HepG2 (cell line): ENCODE results near the gene FAF2. TPM values are rescaled to one million over a fixed set of nuclear protein-coding genes. Genes with fewer than 3 reads are reported as not detected.

Source experiments
- ATAC-seq: fragments of 200-7000 bp; cut with Tn5 transposase; 3 replicates; pipeline ENCODE4 v1.9.1; 2020; ENCODE audit warnings: mild to moderate bottlenecking, moderate library complexity
- BruUV-seq: library from RNA; stranded (reverse); fragments of 400-500 nt; replicated peaks from 2 replicates; lab custom pipeline; 2021; lab: Mats Ljungman, UMichigan
- CTCF ChIA-PET: fragments of 300-600 bp; formaldehyde crosslinking; extraction: SDS; loops from one replicate; lab custom pipeline; 2021; ENCODE audit warnings: low total read pairs, inconsistent platforms, low intra/inter-chr PET ratio; lab: Yijun Ruan, JAX
- POLR2A ChIA-PET: fragments of 350-600 bp; sonication (Branson Sonifier 250); formaldehyde crosslinking; loops from one replicate; lab custom pipeline; 2020; ENCODE audit warnings: antibody characterized with exemption, inconsistent platforms; lab: Yijun Ruan, JAX
- DNase-seq: peaks from one replicate; pipeline ENCODE4 v3.0.0-alpha.2; 2015; ENCODE audit warnings: low spot score
- FAIRE-seq: peaks from 3 replicates; lab custom pipeline; 2011; peaks lifted over from hg19 to GRCh38; lab: Jason Lieb, UNC
- H2AFZ ChIP-seq: one replicate; pipeline ENCODE4 v1.6.1; 2011; ENCODE audit warnings: low read length, inconsistent platforms
- H3K27ac ChIP-seq: fragments of 300-600 bp; 3 replicates; pipeline ENCODE4 v1.8.0; 2011; ENCODE audit warnings: mixed run types, mild to moderate bottlenecking, mixed read lengths, low read length, inconsistent platforms; ENCODE audit not compliant: insufficient read depth; ENCODE audit errors: extremely low read length
- H3K27me3 ChIP-seq, 2 experiments: fragments of 200-600 bp in 1 of 2; 2 replicates in 1 of 2; 3 replicates in 1 of 2; pipeline versions ENCODE4 v1.6.0 to v1.8.0; 2011; ENCODE audit warnings: low read length in 2 of 2, mild to moderate bottlenecking in 2 of 2, moderate library complexity in 2 of 2, inconsistent platforms in 1 of 2; ENCODE audit not compliant: insufficient read depth in 2 of 2, control insufficient read depth in 1 of 2
- H3K36me3 ChIP-seq, 2 experiments: fragments of 200-600 bp in 1 of 2; replicated peaks in 1 of 2; 2 replicates in 1 of 2; 3 replicates in 1 of 2; pipeline versions ENCODE4 v1.5.1 to v1.8.0; 2011; ENCODE audit warnings: low read length in 2 of 2, inconsistent platforms in 1 of 2; ENCODE audit not compliant: insufficient read depth in 2 of 2, control insufficient read depth in 1 of 2
- H3K4me1 ChIP-seq: 2 replicates; pipeline ENCODE4 v1.5.1; 2012; ENCODE audit warnings: low read length, inconsistent platforms; ENCODE audit not compliant: insufficient read depth
- H3K4me2 ChIP-seq: 2 replicates; pipeline ENCODE4 v1.6.0; 2011; ENCODE audit warnings: low read depth, low read length, inconsistent platforms
- H3K4me3 ChIP-seq, 3 experiments: fragments of 200-600 bp in 1 of 3; sonication (generic), shearing (Covaris generic) in 1 of 3; replicated peaks in 1 of 3; 2 replicates each; pipeline ENCODE4 v1.5.1; 2011 to 2016; ENCODE audit warnings: low read length in 3 of 3, inconsistent platforms in 2 of 3, low read depth in 2 of 3, mild to moderate bottlenecking in 2 of 3, control low read depth in 1 of 3, mixed read lengths in 1 of 3; ENCODE audit not compliant: insufficient read depth in 1 of 3
- H3K79me2 ChIP-seq: one replicate; pipeline ENCODE4 v1.6.1; 2011; ENCODE audit warnings: low read length, inconsistent platforms; ENCODE audit not compliant: insufficient read depth
- H3K9ac ChIP-seq: 2 replicates; pipeline ENCODE4 v1.6.0; 2011; ENCODE audit warnings: mild to moderate bottlenecking, low read depth, low read length, inconsistent platforms; ENCODE audit not compliant: insufficient read depth
- H3K9me3 ChIP-seq: 2 replicates; pipeline ENCODE4 v1.5.1; 2012; ENCODE audit warnings: mild to moderate bottlenecking, low read length
- H4K20me1 ChIP-seq: 2 replicates; pipeline ENCODE4 v1.6.0; 2011; ENCODE audit warnings: inconsistent platforms, mild to moderate bottlenecking, low read length, moderate library complexity; ENCODE audit not compliant: insufficient read depth
- EHMT2 ChIP-seq: fragments of 200-600 bp; sonication (generic); IDR thresholded peaks from 2 replicates; pipeline ENCODE4 v1.7.0; 2017; ENCODE audit warnings: antibody characterized with exemption, low read depth, low read length, borderline replicate concordance
- GMEB1 ChIP-seq: sonication (generic); formaldehyde crosslinking; IDR thresholded peaks from 2 replicates; pipeline ENCODE4 v1.5.1; 2020; ENCODE audit warnings: missing genetic modification reagents, mild to moderate bottlenecking, borderline replicate concordance
- GZF1 ChIP-seq: sonication (generic); formaldehyde crosslinking; IDR thresholded peaks from 2 replicates; pipeline ENCODE4 v1.5.1; 2020; ENCODE audit warnings: mild to moderate bottlenecking, missing genetic modification reagents
- HDAC2 ChIP-seq: sonication (generic); formaldehyde crosslinking; IDR thresholded peaks from 2 replicates; pipeline ENCODE4 v1.4.0; 2020; ENCODE audit warnings: missing genetic modification reagents
- JDP2 ChIP-seq: sonication (generic); formaldehyde crosslinking; IDR thresholded peaks from 2 replicates; pipeline ENCODE4 v1.8.1; 2022; ENCODE audit warnings: missing genetic modification reagents, borderline replicate concordance
- PHF20 ChIP-seq: sonication (generic); formaldehyde crosslinking; IDR thresholded peaks from 2 replicates; pipeline ENCODE4 v1.5.0; 2020; ENCODE audit warnings: mild to moderate bottlenecking, missing genetic modification reagents
- RAD21 ChIP-seq: fragments of 450-650 bp; formaldehyde crosslinking; IDR thresholded peaks from 2 replicates; pipeline ENCODE4 v1.5.0; 2020; ENCODE audit warnings: mild to moderate bottlenecking
- XBP1 ChIP-seq: sonication (generic); formaldehyde crosslinking; IDR thresholded peaks from 2 replicates; pipeline ENCODE4 v1.5.0; 2020; ENCODE audit warnings: missing genetic modification reagents
- ZC3H4 ChIP-seq: sonication (generic); formaldehyde crosslinking; IDR thresholded peaks from 2 replicates; pipeline ENCODE4 v1.4.0; 2020; ENCODE audit warnings: missing genetic modification reagents, borderline replicate concordance
- ZNF264 ChIP-seq: sonication (generic); formaldehyde crosslinking; IDR thresholded peaks from 2 replicates; pipeline ENCODE4 v1.4.0; 2020; ENCODE audit warnings: missing genetic modification reagents
- ZNF484 ChIP-seq: sonication (generic); formaldehyde crosslinking; IDR thresholded peaks from 2 replicates; pipeline ENCODE4 v1.5.1; 2020; ENCODE audit warnings: mild to moderate bottlenecking, low read depth, missing genetic modification reagents, borderline replicate concordance
- ZNF841 ChIP-seq: sonication (generic); formaldehyde crosslinking; IDR thresholded peaks from 2 replicates; pipeline ENCODE4 v1.8.1; 2023; ENCODE audit warnings: missing genetic modification reagents, borderline replicate concordance
- WGBS: methylation state at CpG from one replicate; pipeline ENCODE4 v1.1.6; 2017; ENCODE audit warnings: low lambda C conversion rate; 5-methylcytosine and 5-hydroxymethylcytosine counted together
- in situ Hi-C: cut with HindIII; loops from 2 replicates; pipeline ENCODE4 v1.10.0; 2017; ENCODE audit warnings: low pct_unique_long_range_greater_than_20kb; ENCODE audit not compliant: extremely low pct_ligation_motif_present
- intact Hi-C: fragments of 100-400 bp; cut with micrococcal nuclease; formaldehyde crosslinking; loops from one replicate; pipeline ENCODE4 v1.10.0; 2022; ENCODE audit not compliant: unreplicated experiment
- polyA plus RNA-seq, 8 experiments: library from polyadenylated mRNA; depleted of rRNA in 3 of 8; stranded (reverse) in 7 of 8; unstranded in 1 of 8; fragments of >200 nt; fragmentation: Illumina TruSeq in 4 of 8; extraction: Trizol in 4 of 8; gene quantifications; 2 replicates each; pipeline versions ENCODE4 v1.2.1 to v1.2.3, GENCODE V29; 2011 to 2016; ENCODE audit warnings: low read depth in 4 of 8, missing spikeins in 1 of 8, mixed read lengths in 1 of 8; ENCODE audit not compliant: insufficient read depth in 1 of 8
- total RNA-seq, 5 experiments: library from RNA; depleted of rRNA; stranded (reverse); fragments of >200 nt; fragmentation: Illumina TruSeq; extraction: Trizol; gene quantifications; 2 replicates each; pipeline ENCODE4 v1.2.3, GENCODE V29; 2016; ENCODE audit warnings: low read depth in 1 of 5
- TF ChIP-seq, protein P1 (sequence below): IDR thresholded peaks from 2 replicates; pipeline ENCODE4 v1.6.1; 2016; ENCODE audit warnings: low read depth, missing genetic modification reagents, missing compliant biosample characterization

The FAF2 gene
- total and polyA plus RNA-seq, 2 of the 13 experiments (the other 11 are each of a cell fraction or from before 2014, with no cell fraction given), result 27.8 to 34.3 TPM

DNA sequence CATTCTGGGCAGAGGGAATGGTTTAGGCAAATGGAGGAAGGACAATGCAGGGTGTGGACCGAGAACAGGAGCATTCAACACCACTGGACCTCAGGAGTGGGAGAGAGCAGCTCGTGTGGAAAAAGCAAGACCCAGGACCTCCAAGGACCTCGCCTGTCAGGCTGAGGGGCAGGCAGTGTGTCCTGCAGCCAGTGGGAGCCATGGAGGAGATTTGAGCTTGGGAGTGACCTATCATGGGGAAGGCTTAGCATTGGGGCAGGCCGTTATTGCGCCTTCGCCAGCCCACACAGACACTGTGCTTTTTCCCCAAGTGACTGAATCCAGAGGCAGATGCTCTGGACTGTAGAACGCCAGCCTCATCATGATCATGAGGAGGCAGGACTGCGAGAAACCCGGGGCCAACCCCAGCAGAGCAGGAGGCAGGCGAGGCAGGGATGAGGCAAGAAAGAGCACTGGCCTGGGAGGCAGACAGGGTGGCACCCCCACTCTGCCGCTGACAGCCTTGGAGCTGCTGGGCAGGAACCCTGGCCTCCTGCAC lies 104.2 kb downstream of the FAF2 start:
- no peak overlapping the region for H2AFZ ChIP-seq
- in situ Hi-C loops (no loop called here), intact Hi-C loops (no loop called here)
- no peak overlapping the region for H3K9ac ChIP-seq
- no peaks in the 10 kb centered on the region for H3K36me3 ChIP-seq
- H3K27ac ChIP-seq, result no peak overlapping the region
- no peaks in the 10 kb centered on the region for H3K9me3 ChIP-seq
- TF ChIP-seq ZNF264 (CRISPR knock-in tag) (no peak), ZNF841 (CRISPR knock-in tag) (no peak), GMEB1 (CRISPR knock-in tag) (no peak), RAD21 (CRISPR knock-in tag) (no peak), PHF20 (CRISPR knock-in tag) (no peak), EHMT2 (no peak), ZC3H4 (CRISPR knock-in tag) (no peak), GZF1 (CRISPR knock-in tag) (no peak), ZNF484 (no peak), JDP2 (CRISPR knock-in tag) (no peak), XBP1 (CRISPR knock-in tag) (no peak), HDAC2 (no peak)
- TF ChIP-seq, protein P1, sequence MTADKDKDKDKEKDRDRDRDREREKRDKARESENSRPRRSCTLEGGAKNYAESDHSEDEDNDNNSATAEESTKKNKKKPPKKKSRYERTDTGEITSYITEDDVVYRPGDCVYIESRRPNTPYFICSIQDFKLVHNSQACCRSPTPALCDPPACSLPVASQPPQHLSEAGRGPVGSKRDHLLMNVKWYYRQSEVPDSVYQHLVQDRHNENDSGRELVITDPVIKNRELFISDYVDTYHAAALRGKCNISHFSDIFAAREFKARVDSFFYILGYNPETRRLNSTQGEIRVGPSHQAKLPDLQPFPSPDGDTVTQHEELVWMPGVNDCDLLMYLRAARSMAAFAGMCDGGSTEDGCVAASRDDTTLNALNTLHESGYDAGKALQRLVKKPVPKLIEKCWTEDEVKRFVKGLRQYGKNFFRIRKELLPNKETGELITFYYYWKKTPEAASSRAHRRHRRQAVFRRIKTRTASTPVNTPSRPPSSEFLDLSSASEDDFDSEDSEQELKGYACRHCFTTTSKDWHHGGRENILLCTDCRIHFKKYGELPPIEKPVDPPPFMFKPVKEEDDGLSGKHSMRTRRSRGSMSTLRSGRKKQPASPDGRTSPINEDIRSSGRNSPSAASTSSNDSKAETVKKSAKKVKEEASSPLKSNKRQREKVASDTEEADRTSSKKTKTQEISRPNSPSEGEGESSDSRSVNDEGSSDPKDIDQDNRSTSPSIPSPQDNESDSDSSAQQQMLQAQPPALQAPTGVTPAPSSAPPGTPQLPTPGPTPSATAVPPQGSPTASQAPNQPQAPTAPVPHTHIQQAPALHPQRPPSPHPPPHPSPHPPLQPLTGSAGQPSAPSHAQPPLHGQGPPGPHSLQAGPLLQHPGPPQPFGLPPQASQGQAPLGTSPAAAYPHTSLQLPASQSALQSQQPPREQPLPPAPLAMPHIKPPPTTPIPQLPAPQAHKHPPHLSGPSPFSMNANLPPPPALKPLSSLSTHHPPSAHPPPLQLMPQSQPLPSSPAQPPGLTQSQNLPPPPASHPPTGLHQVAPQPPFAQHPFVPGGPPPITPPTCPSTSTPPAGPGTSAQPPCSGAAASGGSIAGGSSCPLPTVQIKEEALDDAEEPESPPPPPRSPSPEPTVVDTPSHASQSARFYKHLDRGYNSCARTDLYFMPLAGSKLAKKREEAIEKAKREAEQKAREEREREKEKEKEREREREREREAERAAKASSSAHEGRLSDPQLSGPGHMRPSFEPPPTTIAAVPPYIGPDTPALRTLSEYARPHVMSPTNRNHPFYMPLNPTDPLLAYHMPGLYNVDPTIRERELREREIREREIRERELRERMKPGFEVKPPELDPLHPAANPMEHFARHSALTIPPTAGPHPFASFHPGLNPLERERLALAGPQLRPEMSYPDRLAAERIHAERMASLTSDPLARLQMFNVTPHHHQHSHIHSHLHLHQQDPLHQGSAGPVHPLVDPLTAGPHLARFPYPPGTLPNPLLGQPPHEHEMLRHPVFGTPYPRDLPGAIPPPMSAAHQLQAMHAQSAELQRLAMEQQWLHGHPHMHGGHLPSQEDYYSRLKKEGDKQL, result no peak
- DNase-seq (no peak), ATAC-seq (no peak), FAIRE-seq (no peak)
- no peak overlapping the region for H3K4me3 ChIP-seq
- no peaks in the 10 kb centered on the region for H4K20me1 ChIP-seq
- BruUV-seq, result no TSS peak
- 92% methylated on average over 6 of the region's 11 CpGs for WGBS
- H3K4me1 ChIP-seq, result peaks cover 35% of the 10 kb centered on the region
- no peaks in the 10 kb centered on the region for H3K27me3 ChIP-seq
- no peak overlapping the region for H3K4me2 ChIP-seq
- ChIA-PET POLR2A (no interaction called here), CTCF (no interaction called here)
- H3K79me2 ChIP-seq, result peaks cover 16% of the 10 kb centered on the region
